GM23338 (cell line): ENCODE results near the gene CDK14.

Experiments used
- CREB1 ChIP-seq: fragments of 250-450 bp; sonication (Bioruptor Pico); IDR thresholded peaks from 2 replicates; pipeline ENCODE4 v1.5.0; 2020; ENCODE audit warnings: low read depth, mild to moderate bottlenecking, moderate library complexity
- CTCF ChIP-seq, 2 experiments: fragments of 200-600 bp in 1 of 2; sonication (generic) in 1 of 2; conservative IDR thresholded peaks; 2 replicates each; pipeline versions ENCODE4 v1.5.1 to v1.6.1; 2016 to 2017; ENCODE audit warnings: antibody characterized with exemption in 2 of 2, low read depth in 2 of 2, mild to moderate bottlenecking in 2 of 2, moderate library complexity in 1 of 2
- EZH2 ChIP-seq: fragments of 200-600 bp; sonication (generic); IDR thresholded peaks from one replicate; pipeline ENCODE4 v1.8.0; 2017; ENCODE audit warnings: antibody characterized with exemption, mild to moderate bottlenecking, low read depth; ENCODE audit not compliant: unreplicated experiment
- EZH2phosphoT487 ChIP-seq: fragments of 200-600 bp; sonication (generic); IDR thresholded peaks from one replicate; pipeline ENCODE4 v1.8.1; 2018; ENCODE audit warnings: antibody characterized with exemption; ENCODE audit not compliant: unreplicated experiment
- JUNB ChIP-seq: IDR thresholded peaks from one replicate; pipeline ENCODE4 v1.6.1; 2016; ENCODE audit warnings: antibody characterized with exemption; ENCODE audit not compliant: unreplicated experiment
- NANOG ChIP-seq: IDR thresholded peaks from 2 replicates; pipeline ENCODE4 v1.6.1; 2016; ENCODE audit warnings: antibody characterized with exemption, borderline replicate concordance
- POLR2AphosphoS5 ChIP-seq: IDR thresholded peaks from 2 replicates; pipeline ENCODE4 v1.6.1; 2016; ENCODE audit warnings: antibody characterized with exemption, low read depth
- STAT1 ChIP-seq: IDR thresholded peaks from one replicate; pipeline ENCODE4 v1.6.1; 2016; ENCODE audit warnings: antibody characterized with exemption; ENCODE audit not compliant: unreplicated experiment
- TF ChIP-seq, protein P1 (sequence below): IDR thresholded peaks from one replicate; pipeline ENCODE4 v1.6.1; 2018; ENCODE audit warnings: antibody characterized with exemption; ENCODE audit not compliant: unreplicated experiment

DNA sequence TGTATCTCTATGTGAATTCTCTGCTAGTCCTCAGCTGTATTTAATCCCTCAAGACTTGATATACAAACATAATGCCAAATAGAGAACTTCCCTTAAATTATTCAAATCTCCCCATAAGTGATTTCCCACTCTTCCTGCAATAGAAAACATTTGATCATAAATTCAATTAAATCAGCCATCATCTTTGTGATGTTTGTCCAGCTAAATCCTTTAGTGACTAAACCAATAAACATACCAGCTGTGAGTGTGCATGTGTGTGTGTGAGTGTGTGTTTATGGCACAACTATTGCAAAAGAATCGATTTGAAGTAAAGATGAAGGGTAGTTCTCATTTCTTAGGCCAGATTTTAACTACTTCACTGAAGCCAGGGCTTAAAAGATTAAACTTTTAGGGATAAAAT lies 492.6 kb downstream of the CDK14 start:
- TF ChIP-seq CTCF (conservative IDR thresholded peaks at IDR 0.05; ENCODE audit: low read depth in 2 of 2) (no peak), EZH2 (no peak), POLR2AphosphoS5 (no peak), EZH2phosphoT487 (no peak), NANOG (no peak), JUNB (no peak), CREB1 (CRISPR knock-in tag) (no peak), STAT1 (no peak)
- TF ChIP-seq, protein P1, sequence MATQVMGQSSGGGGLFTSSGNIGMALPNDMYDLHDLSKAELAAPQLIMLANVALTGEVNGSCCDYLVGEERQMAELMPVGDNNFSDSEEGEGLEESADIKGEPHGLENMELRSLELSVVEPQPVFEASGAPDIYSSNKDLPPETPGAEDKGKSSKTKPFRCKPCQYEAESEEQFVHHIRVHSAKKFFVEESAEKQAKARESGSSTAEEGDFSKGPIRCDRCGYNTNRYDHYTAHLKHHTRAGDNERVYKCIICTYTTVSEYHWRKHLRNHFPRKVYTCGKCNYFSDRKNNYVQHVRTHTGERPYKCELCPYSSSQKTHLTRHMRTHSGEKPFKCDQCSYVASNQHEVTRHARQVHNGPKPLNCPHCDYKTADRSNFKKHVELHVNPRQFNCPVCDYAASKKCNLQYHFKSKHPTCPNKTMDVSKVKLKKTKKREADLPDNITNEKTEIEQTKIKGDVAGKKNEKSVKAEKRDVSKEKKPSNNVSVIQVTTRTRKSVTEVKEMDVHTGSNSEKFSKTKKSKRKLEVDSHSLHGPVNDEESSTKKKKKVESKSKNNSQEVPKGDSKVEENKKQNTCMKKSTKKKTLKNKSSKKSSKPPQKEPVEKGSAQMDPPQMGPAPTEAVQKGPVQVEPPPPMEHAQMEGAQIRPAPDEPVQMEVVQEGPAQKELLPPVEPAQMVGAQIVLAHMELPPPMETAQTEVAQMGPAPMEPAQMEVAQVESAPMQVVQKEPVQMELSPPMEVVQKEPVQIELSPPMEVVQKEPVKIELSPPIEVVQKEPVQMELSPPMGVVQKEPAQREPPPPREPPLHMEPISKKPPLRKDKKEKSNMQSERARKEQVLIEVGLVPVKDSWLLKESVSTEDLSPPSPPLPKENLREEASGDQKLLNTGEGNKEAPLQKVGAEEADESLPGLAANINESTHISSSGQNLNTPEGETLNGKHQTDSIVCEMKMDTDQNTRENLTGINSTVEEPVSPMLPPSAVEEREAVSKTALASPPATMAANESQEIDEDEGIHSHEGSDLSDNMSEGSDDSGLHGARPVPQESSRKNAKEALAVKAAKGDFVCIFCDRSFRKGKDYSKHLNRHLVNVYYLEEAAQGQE = no peak
